ENCODE measurements around the gene MYLK4. TPM values are rescaled to one million over a fixed set of nuclear protein-coding genes. Genes with fewer than 3 reads are reported as not detected.

MYLK4 gene
- polyA plus RNA-seq, 4 donors, result 1.0 to 1.8 (median 1.5) TPM

- DNase-seq (ENCODE audit: low read depth in 4 of 4, low spot score in 2 of 4), result no peak
Observed at GRCh38 chr6:2712102-2712501, 38.6 kb downstream of the MYLK4 start.

- DNase-seq (ENCODE audit: low read depth in 4 of 4, low spot score in 2 of 4), result no peak
Observed at GRCh38 chr6:2710412-2710811, 40.3 kb downstream of the MYLK4 start.

- no peak for DNase-seq (ENCODE audit: low read depth in 4 of 4, low spot score in 2 of 4)
Observed at GRCh38 chr6:2708456-2708855, 42.3 kb downstream of the MYLK4 start.

GRCh38 chr6:2706558-2706957 is 44.2 kb downstream of the MYLK4 start:
- no peak for DNase-seq (ENCODE audit: low read depth in 4 of 4, low spot score in 2 of 4)

- DNase-seq (ENCODE audit: low read depth in 4 of 4, low spot score in 2 of 4), result no peak
Observed at GRCh38 chr6:2705256-2705655, 45.5 kb downstream of the MYLK4 start.

- no peak for DNase-seq (ENCODE audit: low read depth in 4 of 4, low spot score in 2 of 4)
Observed at GRCh38 chr6:2697291-2697690, 53.4 kb downstream of the MYLK4 start.

- DNase-seq (ENCODE audit: low read depth in 4 of 4, low spot score in 2 of 4), result peak in 1 of 4 donors; percentile 40
Observed at GRCh38 chr6:2695454-2696095, 55.1 kb downstream of the MYLK4 start.

- DNase-seq (ENCODE audit: low read depth in 4 of 4, low spot score in 2 of 4), result no peak
Observed at GRCh38 chr6:2693231-2693630, 57.5 kb downstream of the MYLK4 start.

GRCh38 chr6:2688401-2689064 is 62.2 kb downstream of the MYLK4 start:
- no peak for DNase-seq (ENCODE audit: low read depth in 4 of 4, low spot score in 2 of 4)

GRCh38 chr6:2687456-2687855 is 63.3 kb downstream of the MYLK4 start:
- no peak for DNase-seq (ENCODE audit: low read depth in 4 of 4, low spot score in 2 of 4)

- no peak for DNase-seq (ENCODE audit: low read depth in 4 of 4, low spot score in 2 of 4)
Observed at GRCh38 chr6:2686515-2686914, 64.2 kb downstream of the MYLK4 start.

- no peak for DNase-seq (ENCODE audit: low read depth in 4 of 4, low spot score in 2 of 4)
Observed at GRCh38 chr6:2684766-2685754, 65.7 kb downstream of the MYLK4 start.

GRCh38 chr6:2684103-2684749 is 66.5 kb downstream of the MYLK4 start:
- no peak for DNase-seq (ENCODE audit: low read depth in 4 of 4, low spot score in 2 of 4)

- no peak for DNase-seq (ENCODE audit: low read depth in 4 of 4, low spot score in 2 of 4)
Observed at GRCh38 chr6:2680264-2680922, 70.3 kb downstream of the MYLK4 start.

- DNase-seq (ENCODE audit: low read depth in 4 of 4, low spot score in 2 of 4), result no peak
Observed at GRCh38 chr6:2677080-2677593, 73.6 kb downstream of the MYLK4 start.

GRCh38 chr6:2676048-2676447 is 74.7 kb downstream of the MYLK4 start:
- DNase-seq (ENCODE audit: low read depth in 4 of 4, low spot score in 2 of 4), result no peak

- no peak for DNase-seq (ENCODE audit: low read depth in 4 of 4, low spot score in 2 of 4)
Observed at GRCh38 chr6:2674857-2675256, 75.9 kb downstream of the MYLK4 start.

- DNase-seq (ENCODE audit: low read depth in 4 of 4, low spot score in 2 of 4), result no peak
Observed at GRCh38 chr6:2669067-2669700, 81.5 kb downstream of the MYLK4 start.

GRCh38 chr6:2667617-2668016 is 83.1 kb downstream of the MYLK4 start:
- no peak for DNase-seq (ENCODE audit: low read depth in 4 of 4, low spot score in 2 of 4)

All from left renal cortex interstitium (tissue), 4 donors.